Breast epithelium (tissue), 3 donors: ENCODE measurements around the gene ZNF132.

Experiments used
- POLR2A ChIP-seq: fragments of 450-650 bp; IDR thresholded peaks from one replicate; pipeline ENCODE4 v1.6.1; 2016; ENCODE audit warnings: antibody characterized with exemption, mild to moderate bottlenecking, moderate library complexity
- TF ChIP-seq, protein P1 (sequence below), 3 donors: fragments of 450-650 bp; IDR thresholded peaks; one replicate each; pipeline ENCODE4 v1.5.1; 2016 to 2017; ENCODE audit warnings: antibody characterized with exemption in 3 of 3, mild to moderate bottlenecking in 3 of 3, moderate library complexity in 3 of 3

DNA sequence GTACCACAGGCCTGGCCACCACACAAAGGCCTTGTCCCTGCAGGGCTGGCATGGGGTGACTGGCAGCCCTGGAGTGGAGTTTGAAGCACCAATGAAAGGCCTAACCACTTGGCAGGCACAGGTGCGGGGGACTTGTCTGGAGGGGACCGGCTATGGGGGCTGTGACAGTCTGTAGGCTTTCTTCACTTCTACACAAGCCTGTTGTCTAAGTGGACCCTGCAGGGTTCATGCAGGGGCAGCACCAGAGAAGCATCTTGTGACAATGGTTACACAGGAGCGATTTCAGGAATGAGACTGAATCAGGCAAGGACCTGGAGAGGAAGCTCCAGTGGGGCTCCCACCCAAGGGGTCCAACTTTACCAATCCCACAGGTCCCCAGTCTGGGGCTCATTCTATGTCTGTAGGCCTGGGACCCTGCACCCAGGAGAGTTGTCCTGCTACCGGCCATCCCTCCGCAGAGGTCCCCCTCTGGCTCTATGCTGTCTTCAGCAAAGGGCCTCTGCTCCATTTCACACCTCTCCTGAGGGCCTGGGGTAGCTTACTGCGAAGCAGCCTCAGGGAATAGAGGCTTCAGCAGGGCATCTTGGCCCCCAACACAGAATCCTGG is 56.9 kb downstream of the ZNF132 start:
- TF ChIP-seq, protein P1, sequence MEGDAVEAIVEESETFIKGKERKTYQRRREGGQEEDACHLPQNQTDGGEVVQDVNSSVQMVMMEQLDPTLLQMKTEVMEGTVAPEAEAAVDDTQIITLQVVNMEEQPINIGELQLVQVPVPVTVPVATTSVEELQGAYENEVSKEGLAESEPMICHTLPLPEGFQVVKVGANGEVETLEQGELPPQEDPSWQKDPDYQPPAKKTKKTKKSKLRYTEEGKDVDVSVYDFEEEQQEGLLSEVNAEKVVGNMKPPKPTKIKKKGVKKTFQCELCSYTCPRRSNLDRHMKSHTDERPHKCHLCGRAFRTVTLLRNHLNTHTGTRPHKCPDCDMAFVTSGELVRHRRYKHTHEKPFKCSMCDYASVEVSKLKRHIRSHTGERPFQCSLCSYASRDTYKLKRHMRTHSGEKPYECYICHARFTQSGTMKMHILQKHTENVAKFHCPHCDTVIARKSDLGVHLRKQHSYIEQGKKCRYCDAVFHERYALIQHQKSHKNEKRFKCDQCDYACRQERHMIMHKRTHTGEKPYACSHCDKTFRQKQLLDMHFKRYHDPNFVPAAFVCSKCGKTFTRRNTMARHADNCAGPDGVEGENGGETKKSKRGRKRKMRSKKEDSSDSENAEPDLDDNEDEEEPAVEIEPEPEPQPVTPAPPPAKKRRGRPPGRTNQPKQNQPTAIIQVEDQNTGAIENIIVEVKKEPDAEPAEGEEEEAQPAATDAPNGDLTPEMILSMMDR (IDR thresholded peaks at IDR 0.05), result no peak
- no peak for TF ChIP-seq POLR2A
